Measurements from ENCODE around the gene RAB26.
"Not testable (repeated sequence)": the region's sequence is repeated elsewhere in the genome, so short reads cannot be mapped to it uniquely, and the experiment has no call there.

Gene RAB26

DNA sequence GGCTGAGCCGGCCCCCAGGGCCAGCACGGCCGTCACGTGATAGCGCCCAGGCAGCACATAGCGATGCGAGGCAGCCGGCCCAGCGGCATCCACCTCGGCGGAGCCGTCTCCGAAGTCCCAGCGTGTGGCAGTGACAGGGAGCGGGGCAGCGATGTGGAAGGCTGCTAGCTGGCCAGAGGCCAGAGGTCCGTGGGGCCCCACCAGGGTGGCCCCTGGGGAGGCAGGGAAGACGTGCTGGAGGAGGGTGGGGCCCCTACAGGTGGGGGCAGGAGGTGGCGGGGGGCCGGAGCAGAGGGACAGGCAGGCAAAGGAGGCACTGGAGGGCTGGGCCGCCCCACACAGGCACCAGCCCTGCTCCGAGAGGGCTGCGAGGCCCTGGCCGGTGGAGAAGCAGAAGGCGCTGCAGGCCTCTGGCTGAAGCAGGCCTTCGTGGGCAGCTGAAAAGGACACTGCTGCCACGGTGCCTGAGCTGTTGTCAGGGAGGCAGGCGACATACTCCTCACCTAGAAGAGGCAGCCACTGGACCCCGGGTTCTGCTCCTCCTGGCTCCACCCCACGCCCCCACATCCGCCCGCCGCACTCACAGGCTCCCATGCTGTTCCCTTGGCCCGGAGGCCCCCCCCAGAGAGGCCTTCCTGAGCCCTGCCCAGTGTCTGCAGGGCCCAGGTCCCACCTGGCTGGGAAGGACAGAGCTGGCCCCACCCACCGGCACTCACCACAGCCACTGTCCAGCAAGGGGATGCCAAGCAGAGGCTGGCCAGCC is 30.3 kb upstream of the RAB26 start:
- not testable (repeated sequence) for DNase-seq

DNA sequence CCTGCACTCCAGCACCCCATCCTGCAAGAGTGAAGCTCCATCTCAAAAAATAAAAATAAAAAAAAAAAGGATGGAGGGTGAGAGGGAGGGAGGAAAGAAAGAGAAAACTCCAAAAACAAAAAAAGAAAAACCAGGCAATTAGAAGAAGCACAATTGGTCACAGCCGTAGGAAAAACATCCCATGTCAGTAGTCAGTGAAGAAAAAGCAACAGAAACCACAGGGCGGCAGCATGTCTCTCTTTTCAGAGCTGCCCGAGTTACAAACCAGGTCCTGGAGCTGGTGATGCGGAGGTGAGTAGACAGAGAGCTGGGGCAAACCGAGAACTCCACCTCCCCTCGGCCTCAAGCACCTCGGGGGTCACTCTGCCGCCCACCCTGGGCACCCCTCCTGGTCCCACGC is 27.1 kb upstream of the RAB26 start:
- peak in 1 of 2 donors; percentile 12 for DNase-seq

DNA sequence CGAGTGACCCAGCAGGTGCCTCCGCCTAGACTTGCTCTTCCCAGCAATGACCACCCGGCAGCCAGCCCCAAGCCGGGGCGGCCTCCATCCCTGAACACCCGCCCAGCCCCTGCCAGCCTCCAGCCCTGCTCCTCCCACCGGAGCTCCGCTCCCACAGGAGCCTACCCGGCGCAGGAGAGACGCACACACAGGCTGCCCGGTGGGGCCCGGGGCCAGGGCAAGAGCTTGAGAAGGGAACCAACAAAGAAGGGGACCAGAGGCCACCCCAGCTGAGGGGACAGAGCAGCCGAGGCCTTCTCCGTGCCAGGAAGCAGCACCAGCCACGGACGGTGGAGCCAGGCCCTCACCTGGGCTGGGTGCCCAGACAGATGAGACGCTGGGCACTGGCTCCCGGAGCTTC is 26.6 kb upstream of the RAB26 start:
- DNase-seq, result no peak

DNA sequence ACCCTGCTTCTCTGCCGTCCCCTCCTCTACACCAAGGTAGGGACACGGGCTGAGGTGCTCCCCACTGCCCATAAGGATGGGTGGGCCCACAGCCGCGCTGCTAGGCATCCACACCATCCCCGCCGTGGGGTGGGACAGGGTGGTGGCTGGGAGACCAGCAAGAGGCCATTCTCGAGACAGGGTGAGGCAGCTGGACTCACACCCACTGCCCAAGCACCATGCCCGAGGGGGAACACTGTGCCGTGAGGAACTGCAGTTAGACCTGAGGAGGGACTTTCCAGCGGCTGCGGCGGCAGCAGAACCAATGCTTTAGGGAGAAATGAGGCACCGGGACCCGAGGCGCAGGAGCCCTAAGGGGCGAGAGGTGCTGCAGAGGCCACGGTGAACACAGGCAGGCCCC is 26.0 kb upstream of the RAB26 start:
- no peak for DNase-seq

DNA sequence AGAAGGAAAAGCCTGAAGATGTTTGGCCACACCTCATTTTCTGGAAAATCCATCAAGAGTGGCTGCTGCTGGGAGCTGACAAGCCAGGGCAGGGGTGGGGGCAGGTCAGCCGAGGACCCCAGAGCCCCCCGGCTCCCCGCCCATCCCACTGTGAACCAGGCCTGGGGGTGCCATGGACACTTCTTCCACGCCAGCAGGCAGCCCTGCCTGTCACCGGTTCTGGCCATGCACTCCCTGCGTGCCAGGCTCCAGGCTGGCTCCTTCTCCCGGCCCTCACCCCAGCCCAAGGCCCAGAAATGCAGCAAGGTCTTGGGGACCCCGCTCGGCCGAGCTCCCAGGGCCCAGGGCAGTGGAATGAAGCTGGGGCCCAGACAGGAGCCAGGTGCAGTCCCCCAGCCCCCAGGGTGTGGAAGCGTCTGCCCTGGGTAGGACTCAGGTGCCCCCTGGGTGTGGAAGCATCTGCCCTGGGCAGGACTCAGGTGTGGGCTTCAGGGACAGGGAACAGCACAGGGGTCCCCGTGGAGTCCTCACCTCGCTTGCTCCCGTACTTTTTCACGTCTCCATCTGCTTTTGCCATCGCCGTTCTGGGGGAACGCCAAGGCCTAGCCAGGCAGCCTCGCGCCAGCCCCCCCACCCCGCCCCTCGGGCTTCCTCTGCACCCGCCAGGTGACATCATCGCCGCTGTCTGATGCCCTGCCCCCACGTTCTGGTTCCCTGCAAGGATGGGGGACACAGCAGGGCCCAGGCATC is 25.3 kb upstream of the RAB26 start:
- DNase-seq, result not testable (repeated sequence)

DNA sequence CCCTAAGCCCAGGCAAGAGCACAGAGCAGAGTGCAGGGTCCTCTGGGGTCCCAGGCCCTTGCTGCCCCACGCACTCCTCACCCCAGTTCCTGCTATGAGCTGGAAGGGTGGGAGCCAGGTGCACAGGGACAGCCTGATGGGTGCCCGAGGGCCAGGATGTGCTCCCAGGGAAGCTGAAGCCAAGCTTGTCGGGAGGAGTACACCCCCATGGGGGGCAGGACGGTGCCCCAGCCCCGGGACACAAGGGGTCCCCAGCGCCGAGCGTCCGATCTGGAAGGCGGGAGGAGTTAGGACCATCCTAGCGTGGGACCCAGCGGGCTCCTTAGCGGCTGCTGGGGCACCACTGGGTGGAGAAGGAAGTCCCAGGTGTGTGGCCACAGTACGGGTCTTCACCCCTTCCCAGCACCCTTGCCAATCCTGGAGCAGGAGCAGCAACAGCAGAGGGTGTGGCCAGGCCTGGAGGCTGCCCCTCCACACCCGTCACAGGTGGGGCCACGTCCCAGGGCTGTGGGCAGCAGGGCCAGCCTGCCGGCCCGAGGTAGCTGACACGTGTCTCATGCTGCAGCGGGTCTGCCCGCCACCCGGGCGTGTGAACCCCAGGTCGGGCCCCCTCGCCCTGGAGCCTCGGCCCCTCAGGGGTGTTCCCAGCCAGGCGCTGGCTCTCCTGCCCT is 24.6 kb upstream of the RAB26 start:
- not testable (repeated sequence) for DNase-seq

DNA sequence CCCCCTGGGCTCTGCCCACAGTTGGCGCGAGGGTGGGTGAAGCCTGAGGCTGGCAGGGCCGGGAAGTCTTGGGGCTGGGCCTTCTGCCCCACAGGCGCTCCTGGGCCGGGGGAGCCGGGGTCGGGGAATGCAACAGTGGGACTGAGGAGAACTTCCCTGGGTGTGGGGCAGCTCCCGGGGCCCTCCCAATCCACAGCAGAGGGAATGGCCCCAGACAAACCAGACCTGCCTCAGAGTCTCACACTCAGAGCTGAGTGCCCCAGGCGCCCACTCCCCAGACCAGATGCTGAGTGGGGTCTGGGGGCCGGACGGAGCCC is 24.1 kb upstream of the RAB26 start:
- DNase-seq, result not testable (repeated sequence)

DNA sequence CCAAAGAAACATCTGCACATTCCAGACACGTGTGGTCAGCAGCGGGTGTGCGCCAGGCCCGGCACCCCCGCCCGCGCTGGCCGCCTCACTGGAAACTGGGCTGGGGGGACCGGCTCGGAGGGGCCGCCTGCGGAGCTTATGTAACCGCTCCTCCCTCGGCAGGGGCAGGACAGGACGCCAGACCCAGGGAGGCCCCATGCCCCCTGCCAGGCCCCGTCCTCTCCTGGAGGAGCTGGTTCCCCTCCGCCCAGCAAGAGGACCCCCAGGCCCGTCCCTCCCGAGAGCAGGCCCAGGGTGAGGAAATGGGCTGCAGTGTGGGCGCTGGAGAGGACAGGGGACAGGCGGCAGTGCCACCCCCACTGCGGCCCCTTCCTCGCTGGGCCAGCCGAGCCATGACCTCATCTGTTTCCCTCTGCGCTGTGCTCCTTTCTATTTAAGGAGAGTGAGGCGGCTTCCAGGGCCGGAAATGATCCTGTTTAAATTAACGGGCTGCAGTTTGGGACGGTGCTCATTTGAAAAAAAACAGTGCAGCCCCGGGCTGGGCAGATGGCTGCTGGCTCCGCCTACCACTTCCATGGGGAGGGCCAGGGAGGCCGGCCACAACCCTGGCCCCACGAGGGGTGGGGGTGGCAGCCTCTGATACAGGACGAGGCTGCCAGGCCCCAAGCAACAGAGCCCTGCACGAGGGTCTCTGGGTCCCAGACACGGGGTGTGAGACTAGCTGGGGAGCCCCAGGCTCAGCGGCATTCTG is 23.6 kb upstream of the RAB26 start:
- not testable (repeated sequence) for DNase-seq

DNA sequence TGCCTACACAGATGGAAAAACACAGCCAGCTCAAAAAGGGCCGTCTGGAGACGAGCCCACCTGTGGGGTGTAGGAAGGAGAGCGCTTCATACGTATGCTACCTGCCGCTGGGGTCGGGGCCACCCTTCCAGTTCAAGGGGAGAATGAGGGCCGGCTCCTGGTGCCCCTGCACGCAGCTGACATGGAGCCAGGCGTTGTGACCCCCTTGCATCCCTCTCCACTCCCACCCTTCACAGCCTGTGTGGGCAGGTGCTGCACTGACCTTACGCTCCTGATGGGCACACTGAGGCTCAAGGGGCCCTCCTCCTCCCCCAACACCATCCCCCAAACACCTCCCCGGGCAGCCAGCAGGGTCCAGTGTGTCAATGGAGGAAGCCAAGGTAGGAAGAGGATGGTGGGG is 22.8 kb upstream of the RAB26 start:
- not testable (repeated sequence) for DNase-seq

DNA sequence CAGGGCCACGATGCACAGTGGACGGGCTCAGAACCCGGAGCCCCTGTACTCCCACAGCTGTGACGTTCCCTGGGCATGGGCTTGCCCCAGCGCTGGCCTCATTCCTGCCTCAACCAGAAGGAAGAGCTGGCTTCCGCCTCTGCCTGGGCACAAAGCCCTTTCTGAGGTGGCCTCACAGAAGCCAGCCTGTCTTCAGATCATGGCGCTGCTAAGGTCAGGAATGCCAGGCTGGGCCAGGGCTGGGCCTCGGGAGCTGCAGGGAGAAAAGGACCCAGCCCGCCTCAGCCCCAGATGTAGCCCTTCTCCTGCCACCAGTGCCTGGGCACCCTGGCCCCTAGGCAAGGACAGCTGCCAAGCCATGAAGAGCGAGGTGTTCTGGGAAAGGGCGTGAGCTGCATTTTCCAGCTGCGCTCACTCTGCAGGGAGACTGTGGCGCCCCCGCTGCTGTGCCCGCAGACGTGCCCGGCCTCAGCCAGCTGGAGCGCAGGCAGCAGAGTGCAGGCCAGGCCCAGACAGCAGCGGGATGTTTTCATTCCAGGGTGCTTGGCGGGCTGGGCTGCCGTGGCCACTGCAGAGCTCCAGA is 22.2 kb upstream of the RAB26 start:
- DNase-seq, result not testable (repeated sequence)

DNA sequence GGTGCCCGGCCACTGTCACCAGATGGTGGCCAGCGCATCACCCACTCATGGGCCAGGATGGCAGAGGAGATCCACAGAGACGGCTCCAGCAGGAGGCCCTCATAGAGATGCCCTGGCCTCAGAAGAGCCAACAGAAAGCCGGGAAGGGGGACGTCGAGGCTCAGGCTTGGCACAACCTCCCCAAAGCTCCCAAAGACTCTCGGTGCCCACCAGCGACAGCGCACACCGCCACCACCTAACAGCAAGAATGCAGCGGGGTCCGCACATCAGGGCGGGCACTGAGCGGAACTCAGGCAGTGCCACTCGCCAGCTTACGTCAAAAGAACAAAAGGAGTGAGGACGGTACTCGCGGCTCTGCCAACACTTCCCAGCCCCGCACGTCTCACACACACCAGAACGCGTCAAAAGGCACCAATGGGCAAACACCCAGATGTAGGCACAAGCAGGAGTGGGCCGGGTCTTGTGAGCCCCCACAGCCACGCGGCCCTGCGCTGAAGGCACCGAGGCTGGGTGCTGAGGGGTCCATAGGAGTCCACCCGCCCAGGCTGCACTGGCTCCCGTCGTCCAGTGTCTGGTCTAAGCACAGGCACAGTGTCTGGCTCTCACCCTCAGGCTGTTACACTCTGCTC is 21.4 kb upstream of the RAB26 start:
- DNase-seq, result not testable (repeated sequence)

DNA sequence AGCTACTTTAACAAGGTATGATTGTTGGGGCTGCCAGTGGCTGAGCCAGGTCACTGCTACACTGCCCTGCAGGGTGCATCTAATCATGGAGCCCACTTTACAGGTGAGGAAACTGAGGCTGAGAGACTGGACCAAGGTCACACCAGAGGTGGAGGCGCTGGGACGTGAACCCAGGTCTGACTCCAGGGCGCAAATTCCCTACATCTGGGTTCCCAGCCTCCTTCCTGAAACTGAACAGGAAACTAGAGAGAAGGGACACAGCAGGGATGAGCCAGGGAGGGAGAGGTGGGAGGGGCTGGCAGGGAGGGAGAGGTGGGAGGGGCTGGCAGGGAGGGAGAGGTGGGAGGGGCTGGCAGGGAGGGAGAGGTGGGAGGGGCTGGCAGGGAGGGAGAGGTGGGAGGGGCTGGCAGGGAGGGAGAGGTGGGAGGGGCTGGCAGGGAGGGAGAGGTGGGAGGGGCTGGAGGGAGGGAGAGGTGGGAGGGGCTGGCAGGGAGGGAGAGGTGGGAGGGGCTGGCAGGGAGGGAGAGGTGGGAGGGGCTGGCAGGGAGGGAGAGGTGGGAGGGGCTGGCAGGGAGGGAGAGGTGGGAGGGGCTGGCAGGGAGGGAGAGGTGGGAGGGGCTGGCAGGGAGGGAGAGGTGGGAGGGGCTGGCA is 20.7 kb upstream of the RAB26 start:
- DNase-seq, result not testable (repeated sequence)

DNA sequence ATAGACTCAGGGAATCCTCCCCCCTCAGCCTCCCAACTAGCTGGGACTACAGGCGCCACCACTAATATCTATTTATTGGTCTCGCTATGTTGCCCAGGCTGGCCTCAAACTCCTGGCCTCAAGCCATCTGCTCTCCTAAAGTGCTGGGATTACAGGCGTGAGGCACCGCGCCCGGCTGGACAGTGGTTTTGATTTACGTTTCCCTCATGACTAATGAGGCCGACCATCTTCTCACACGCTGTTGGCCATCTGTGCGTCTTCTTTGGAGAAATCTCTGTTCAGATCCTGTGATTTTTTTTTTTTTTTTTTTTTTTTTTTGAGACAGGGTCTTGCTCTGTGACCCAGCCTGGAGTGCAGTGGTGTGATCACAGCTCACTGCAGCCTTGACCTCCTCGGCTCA is 19.2 kb upstream of the RAB26 start:
- not testable (repeated sequence) for DNase-seq

DNA sequence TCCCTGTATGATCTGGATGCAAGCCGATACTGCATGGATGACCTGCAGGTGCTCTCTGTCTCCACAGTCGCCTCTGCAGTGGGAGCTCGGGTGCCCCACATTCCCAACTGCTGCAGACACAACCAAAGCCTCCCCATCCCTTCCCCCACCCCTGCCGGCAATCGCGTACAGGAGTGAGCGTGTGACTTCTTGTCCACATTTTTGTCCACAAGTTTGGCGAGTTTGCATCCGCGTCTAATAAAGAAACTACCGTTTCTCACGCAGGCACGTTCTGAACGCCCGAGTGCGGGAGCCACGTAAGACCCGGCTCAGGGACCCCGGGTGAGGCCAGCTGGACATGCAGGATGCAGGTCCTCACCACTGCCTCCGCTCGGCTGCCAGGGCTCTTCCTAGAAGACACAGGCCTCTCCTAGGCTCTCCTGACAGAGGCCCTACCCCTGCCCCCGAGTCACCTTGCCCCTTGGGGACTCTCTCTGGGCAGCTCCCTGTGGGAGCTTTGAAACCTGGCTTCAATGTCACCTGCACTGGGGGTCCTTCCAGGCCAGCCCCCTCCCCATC is 18.5 kb upstream of the RAB26 start:
- DNase-seq, result not testable (repeated sequence)

DNA sequence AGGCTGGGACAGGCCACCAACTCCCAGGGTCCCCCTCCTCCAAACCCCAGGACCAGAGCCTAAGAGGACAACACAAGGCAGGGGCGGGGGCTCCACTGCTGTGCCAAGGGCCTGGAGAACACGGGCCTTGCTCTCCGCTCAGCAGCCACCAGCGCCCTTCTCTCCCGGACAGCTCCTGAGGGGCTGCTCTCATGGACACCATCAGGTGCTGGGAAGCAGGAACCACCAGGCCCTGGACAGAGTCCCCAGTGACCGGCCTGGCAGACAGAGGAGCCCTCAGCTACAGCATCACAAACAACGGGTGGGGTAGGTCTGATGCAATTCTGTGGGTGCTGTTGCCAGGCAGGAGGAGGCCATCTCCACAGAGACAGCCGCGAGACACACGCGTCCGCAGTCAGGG is 14.6 kb upstream of the RAB26 start:
- DNase-seq, result not testable (repeated sequence)

DNA sequence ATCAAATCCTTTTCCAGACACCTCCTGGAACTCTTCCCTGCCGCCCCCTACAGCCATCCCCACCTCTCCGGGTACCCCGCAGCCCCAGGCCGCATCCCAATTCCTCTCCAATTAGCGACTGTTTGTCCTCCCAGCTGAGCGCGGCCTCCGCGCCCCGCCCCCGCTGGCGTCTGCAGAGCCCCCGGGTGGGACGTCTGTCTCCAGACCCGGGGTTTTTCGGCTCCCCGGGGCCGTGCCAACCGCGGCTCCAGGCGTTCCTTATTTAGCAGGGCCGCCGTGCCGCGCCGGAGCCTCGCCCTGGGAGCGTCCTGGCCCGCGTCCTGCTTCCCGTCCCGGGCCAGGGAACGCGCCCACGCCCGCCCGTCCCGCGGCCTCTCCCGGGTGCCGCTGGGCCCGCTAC is 13.4 kb upstream of the RAB26 start:
- not testable (repeated sequence) for DNase-seq

DNA sequence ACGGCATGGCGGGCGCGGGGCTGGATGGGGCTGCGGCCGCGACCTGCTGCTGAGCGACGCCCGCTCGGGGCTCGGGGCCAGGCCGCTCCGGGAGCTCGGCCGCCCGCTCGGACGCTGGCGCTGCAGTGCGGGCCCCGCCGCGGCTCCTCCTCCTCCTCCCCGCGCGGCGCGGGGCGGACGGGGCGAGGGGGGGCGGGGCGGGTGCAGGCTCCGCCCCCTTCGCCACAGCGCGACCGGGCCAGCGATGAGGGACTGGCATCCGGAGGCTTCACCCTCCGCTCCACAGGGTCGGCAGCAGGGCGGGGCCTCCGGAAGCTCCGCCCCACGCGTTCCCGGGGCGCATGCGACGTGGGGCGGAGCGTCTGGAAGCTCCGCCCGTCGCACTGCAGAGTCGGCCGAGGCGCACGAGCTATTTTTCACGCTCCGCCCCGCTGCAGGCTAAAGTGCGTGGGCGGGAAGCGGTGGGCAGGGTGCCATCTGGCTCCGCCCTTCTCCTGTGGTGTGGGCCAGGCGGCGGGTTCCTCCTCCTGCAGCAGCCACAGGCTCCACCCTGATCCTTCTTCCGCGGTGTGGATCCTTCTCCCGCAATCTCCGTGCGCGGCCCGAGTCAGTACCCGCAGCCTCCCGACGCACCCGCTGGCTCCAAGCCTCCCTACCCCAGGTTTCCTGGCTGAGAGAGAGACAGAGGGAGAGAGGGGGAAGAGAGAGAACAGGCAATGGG is 12.5 kb upstream of the RAB26 start, which contains the start of gene PKD1:
TSS of gene PKD1 (minus strand) at position 129 of the 721 bp plus-strand sequence. CDS start 209 bp downstream, outside the sequence.
- DNase-seq, result peak; percentile 99

DNA sequence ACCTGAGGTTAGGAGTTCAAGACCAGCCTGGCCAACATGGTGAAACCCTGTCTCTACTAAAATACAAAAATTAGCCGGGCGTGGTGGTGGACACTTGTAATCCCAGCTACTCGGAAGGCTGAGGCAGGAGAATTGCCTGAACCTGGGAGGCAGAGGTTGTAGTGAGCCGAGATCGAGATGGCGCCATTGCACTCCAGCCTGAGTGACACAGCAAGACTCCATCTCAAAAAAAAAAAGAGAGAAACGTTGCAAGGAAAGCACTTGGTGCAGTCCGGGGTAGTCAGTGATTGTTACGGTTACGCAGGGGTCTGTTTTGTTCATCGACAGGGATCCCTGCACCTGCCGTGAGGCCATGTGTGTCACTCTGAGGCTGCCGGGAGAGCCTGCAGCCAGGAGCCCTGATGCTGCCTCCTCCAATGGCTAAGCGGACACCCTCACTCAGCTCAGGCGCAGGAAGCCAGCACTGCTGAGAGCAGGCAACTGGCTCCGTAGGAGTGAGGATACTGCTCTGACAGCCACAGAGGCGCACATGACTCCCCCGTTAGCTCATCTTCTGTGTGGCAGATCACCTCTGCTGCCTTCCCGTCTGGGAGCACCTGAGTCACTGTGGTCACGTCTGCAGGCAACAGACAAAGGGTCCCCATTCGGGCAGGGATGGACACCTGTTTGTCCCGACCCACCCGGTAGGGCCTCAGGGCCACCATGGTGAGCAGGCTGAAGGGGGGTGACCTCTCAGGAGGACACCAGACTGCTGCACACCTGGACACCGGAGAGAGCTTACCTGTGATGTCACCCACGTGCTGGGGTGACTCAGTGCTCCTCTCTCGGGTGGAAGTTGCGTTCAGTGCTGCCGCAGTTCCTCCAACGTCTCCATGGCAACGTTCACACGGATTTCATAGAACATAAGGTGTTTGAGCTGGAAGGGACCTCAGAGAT is 5.2 kb upstream of the RAB26 start:
- DNase-seq, result no peak

DNA sequence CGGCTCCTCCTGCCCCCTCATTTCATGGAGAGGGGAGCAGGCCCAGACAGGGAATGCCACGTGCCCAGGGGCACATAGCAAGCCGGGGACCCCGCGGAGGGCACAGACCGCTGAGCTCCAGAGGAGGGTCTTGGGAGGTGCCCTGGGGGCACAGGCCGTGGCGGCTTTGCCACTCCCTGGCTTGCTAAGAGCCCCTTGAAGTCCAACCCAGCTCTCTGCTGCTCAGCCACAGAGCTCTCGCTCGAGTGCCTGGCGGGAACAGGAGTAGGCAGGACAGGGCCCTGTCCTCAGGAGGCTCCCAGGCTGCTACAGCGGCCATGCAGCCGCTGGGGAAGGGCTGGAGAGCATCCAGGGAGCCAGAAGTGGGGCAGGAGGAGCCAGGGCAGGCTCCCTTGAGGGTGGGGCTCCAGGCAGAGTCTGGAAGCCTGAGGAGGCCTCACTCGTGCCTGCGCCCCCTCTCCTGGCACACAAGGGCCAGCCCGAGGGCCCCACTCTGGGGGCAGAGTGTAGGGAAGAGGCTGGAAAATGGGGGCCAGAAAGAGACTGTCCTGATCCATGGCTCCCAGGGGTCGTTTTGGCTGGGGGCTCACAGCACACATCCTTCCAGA is 4.4 kb upstream of the RAB26 start:
- no peak for DNase-seq

Measured in stimulated activated CD4-positive, alpha-beta T cell treated with anti-CD3 and anti-CD28 coated beads, Interleukin-2, amount 100 ng/mL, for 48 hours (primary cell).